ENCODE data around the gene PARP11. TPM values are rescaled to one million over a fixed set of nuclear protein-coding genes. Genes with fewer than 3 reads are reported as not detected.

PARP11 gene
- polyA plus RNA-seq, 1 donor: 9.3 TPM

- Histone ChIP-seq H3K9me3 (ENCODE audit: control insufficient read depth, low read depth, low read length) (no peaks in the 10 kb centered on the region), H3K36me3 (ENCODE audit: control insufficient read depth, insufficient read depth, low read length) (peaks cover 4% of the 10 kb centered on the region), H3K27ac (ENCODE audit: low read length) (no peak overlapping the region), H3K4me3 (ENCODE audit: low read length) (no peak overlapping the region), H3K27me3 (ENCODE audit: control insufficient read depth, insufficient read depth, low read length) (no peaks in the 10 kb centered on the region), H3K4me1 (ENCODE audit: control insufficient read depth, insufficient read depth, low read length) (no peaks in the 10 kb centered on the region)
- 83% methylated on average over 2 of the region's 6 CpGs for WGBS (ENCODE audit: insufficient coverage, low lambda C conversion rate)
- no peak for DNase-seq
Measured at GRCh38 chr12:3809357-3810015, 63.7 kb downstream of the PARP11 start.

- no CpG with 5 or more reads among the region's 1 CpG for WGBS (ENCODE audit: insufficient coverage, low lambda C conversion rate)
- no peaks in the 10 kb centered on the region for H3K4me1 ChIP-seq (ENCODE audit: control insufficient read depth, insufficient read depth, low read length)
- H3K36me3 ChIP-seq (ENCODE audit: control insufficient read depth, insufficient read depth, low read length): peaks cover 4% of the 10 kb centered on the region
- no peaks in the 10 kb centered on the region for H3K9me3 ChIP-seq (ENCODE audit: control insufficient read depth, low read depth, low read length)
- H3K27ac ChIP-seq (ENCODE audit: low read length): no peak overlapping the region
- H3K4me3 ChIP-seq (ENCODE audit: low read length): no peak overlapping the region
- no peak for DNase-seq
- no peaks in the 10 kb centered on the region for H3K27me3 ChIP-seq (ENCODE audit: control insufficient read depth, insufficient read depth, low read length)
Measured at GRCh38 chr12:3805077-3805476, 68.1 kb downstream of the PARP11 start.

GRCh38 chr12:3803865-3804472 lies 69.2 kb downstream of the PARP11 start:
- H3K27ac ChIP-seq (ENCODE audit: low read length): no peak overlapping the region
- no peak overlapping the region for H3K4me3 ChIP-seq (ENCODE audit: low read length)
- 14% methylated on average over 1 of the region's 14 CpGs for WGBS (ENCODE audit: insufficient coverage, low lambda C conversion rate)
- no peaks in the 10 kb centered on the region for H3K4me1 ChIP-seq (ENCODE audit: control insufficient read depth, insufficient read depth, low read length)
- H3K9me3 ChIP-seq (ENCODE audit: control insufficient read depth, low read depth, low read length): no peaks in the 10 kb centered on the region
- peaks cover 4% of the 10 kb centered on the region for H3K36me3 ChIP-seq (ENCODE audit: control insufficient read depth, insufficient read depth, low read length)
- H3K27me3 ChIP-seq (ENCODE audit: control insufficient read depth, insufficient read depth, low read length): no peaks in the 10 kb centered on the region
- DNase-seq: peak; percentile 42 to 46

GRCh38 chr12:3802721-3803120 lies 70.5 kb downstream of the PARP11 start:
- 100% methylated on average over 1 of the region's 5 CpGs for WGBS (ENCODE audit: insufficient coverage, low lambda C conversion rate)
- no peaks in the 10 kb centered on the region for H3K4me1 ChIP-seq (ENCODE audit: control insufficient read depth, insufficient read depth, low read length)
- no peaks in the 10 kb centered on the region for H3K27me3 ChIP-seq (ENCODE audit: control insufficient read depth, insufficient read depth, low read length)
- H3K9me3 ChIP-seq (ENCODE audit: control insufficient read depth, low read depth, low read length): no peaks in the 10 kb centered on the region
- H3K4me3 ChIP-seq (ENCODE audit: low read length): no peak overlapping the region
- peaks cover 4% of the 10 kb centered on the region for H3K36me3 ChIP-seq (ENCODE audit: control insufficient read depth, insufficient read depth, low read length)
- no peak for DNase-seq
- H3K27ac ChIP-seq (ENCODE audit: low read length): no peak overlapping the region

GRCh38 chr12:3797531-3798048 lies 75.6 kb downstream of the PARP11 start:
- Histone ChIP-seq H3K27me3 (ENCODE audit: control insufficient read depth, insufficient read depth, low read length) (no peaks in the 10 kb centered on the region), H3K27ac (ENCODE audit: low read length) (no peak overlapping the region), H3K4me1 (ENCODE audit: control insufficient read depth, insufficient read depth, low read length) (no peaks in the 10 kb centered on the region), H3K9me3 (ENCODE audit: control insufficient read depth, low read depth, low read length) (no peaks in the 10 kb centered on the region), H3K36me3 (ENCODE audit: control insufficient read depth, insufficient read depth, low read length) (no peaks in the 10 kb centered on the region), H3K4me3 (ENCODE audit: low read length) (no peak overlapping the region)
- DNase-seq: no peak
- no CpG with 5 or more reads among the region's 3 CpGs for WGBS (ENCODE audit: insufficient coverage, low lambda C conversion rate)

GRCh38 chr12:3795492-3796133 lies 77.6 kb downstream of the PARP11 start:
- Histone ChIP-seq H3K4me1 (ENCODE audit: control insufficient read depth, insufficient read depth, low read length) (no peaks in the 10 kb centered on the region), H3K9me3 (ENCODE audit: control insufficient read depth, low read depth, low read length) (no peaks in the 10 kb centered on the region), H3K27ac (ENCODE audit: low read length) (no peak overlapping the region), H3K4me3 (ENCODE audit: low read length) (no peak overlapping the region), H3K36me3 (ENCODE audit: control insufficient read depth, insufficient read depth, low read length) (no peaks in the 10 kb centered on the region), H3K27me3 (ENCODE audit: control insufficient read depth, insufficient read depth, low read length) (no peaks in the 10 kb centered on the region)
- no peak for DNase-seq
- WGBS (ENCODE audit: insufficient coverage, low lambda C conversion rate): 20% methylated on average over 1 of the region's 5 CpGs

GRCh38 chr12:3795066-3795465 lies 78.1 kb downstream of the PARP11 start:
- H3K9me3 ChIP-seq (ENCODE audit: control insufficient read depth, low read depth, low read length): no peaks in the 10 kb centered on the region
- no peaks in the 10 kb centered on the region for H3K36me3 ChIP-seq (ENCODE audit: control insufficient read depth, insufficient read depth, low read length)
- no peak for DNase-seq
- no peak overlapping the region for H3K27ac ChIP-seq (ENCODE audit: low read length)
- H3K4me3 ChIP-seq (ENCODE audit: low read length): no peak overlapping the region
- WGBS (ENCODE audit: insufficient coverage, low lambda C conversion rate): no CpG with 5 or more reads among the region's 2 CpGs
- H3K4me1 ChIP-seq (ENCODE audit: control insufficient read depth, insufficient read depth, low read length): no peaks in the 10 kb centered on the region
- no peaks in the 10 kb centered on the region for H3K27me3 ChIP-seq (ENCODE audit: control insufficient read depth, insufficient read depth, low read length)

- DNase-seq: no peak
- H3K27ac ChIP-seq (ENCODE audit: low read length): no peak overlapping the region
- WGBS (ENCODE audit: insufficient coverage, low lambda C conversion rate): 100% methylated on average over 3 of the region's 10 CpGs
Measured at GRCh38 chr12:3792623-3793288, 80.4 kb downstream of the PARP11 start.

GRCh38 chr12:3791256-3791874 lies 81.8 kb downstream of the PARP11 start:
- H3K36me3 ChIP-seq (ENCODE audit: control insufficient read depth, insufficient read depth, low read length): no peaks in the 10 kb centered on the region
- no CpG with 5 or more reads among the region's 5 CpGs for WGBS (ENCODE audit: insufficient coverage, low lambda C conversion rate)
- H3K27ac ChIP-seq (ENCODE audit: low read length): no peak overlapping the region
- DNase-seq: no peak
- H3K4me3 ChIP-seq (ENCODE audit: low read length): no peak overlapping the region
- H3K9me3 ChIP-seq (ENCODE audit: control insufficient read depth, low read depth, low read length): no peaks in the 10 kb centered on the region
- H3K4me1 ChIP-seq (ENCODE audit: control insufficient read depth, insufficient read depth, low read length): no peaks in the 10 kb centered on the region
- no peaks in the 10 kb centered on the region for H3K27me3 ChIP-seq (ENCODE audit: control insufficient read depth, insufficient read depth, low read length)

More at GRCh38 chr12:3792623-3793288, 80.4 kb downstream of the PARP11 start:
- Histone ChIP-seq H3K4me1 (ENCODE audit: control insufficient read depth, insufficient read depth, low read length) (no peaks in the 10 kb centered on the region), H3K36me3 (ENCODE audit: control insufficient read depth, insufficient read depth, low read length) (no peaks in the 10 kb centered on the region), H3K9me3 (ENCODE audit: control insufficient read depth, low read depth, low read length) (no peaks in the 10 kb centered on the region), H3K4me3 (ENCODE audit: low read length) (no peak overlapping the region), H3K27me3 (ENCODE audit: control insufficient read depth, insufficient read depth, low read length) (no peaks in the 10 kb centered on the region)

GRCh38 chr12:3790642-3791041 lies 82.6 kb downstream of the PARP11 start:
- Histone ChIP-seq H3K9me3 (ENCODE audit: control insufficient read depth, low read depth, low read length) (no peaks in the 10 kb centered on the region), H3K36me3 (ENCODE audit: control insufficient read depth, insufficient read depth, low read length) (no peaks in the 10 kb centered on the region), H3K4me3 (ENCODE audit: low read length) (no peak overlapping the region), H3K27me3 (ENCODE audit: control insufficient read depth, insufficient read depth, low read length) (no peaks in the 10 kb centered on the region), H3K27ac (ENCODE audit: low read length) (no peak overlapping the region), H3K4me1 (ENCODE audit: control insufficient read depth, insufficient read depth, low read length) (no peaks in the 10 kb centered on the region)
- no peak for DNase-seq
- no CpG with 5 or more reads among the region's 2 CpGs for WGBS (ENCODE audit: insufficient coverage, low lambda C conversion rate)
